Right renal pelvis (tissue), 4 donors: ENCODE measurements around the gene KAT8. TPM values are rescaled to one million over a fixed set of nuclear protein-coding genes. Genes with fewer than 3 reads are reported as not detected.

Experiments
- DNase-seq, 4 donors: peaks; one replicate each; pipeline ENCODE4 v3.0.0-alpha.2; 2013; ENCODE audit warnings: low read depth in 4 of 4, low spot score in 3 of 4, missing footprints in 1 of 4
- polyA plus RNA-seq, 4 donors: library from polyadenylated mRNA; unstranded; fragments of 120-200 nt; gene quantifications; one replicate each; pipeline ENCODE4 v1.2.1, GENCODE V29; 2013; ENCODE audit not compliant: insufficient read length in 4 of 4

Gene KAT8
- polyA plus RNA-seq, 4 donors, result 63.3 to 68.3 (median 67.3) TPM

DNA sequence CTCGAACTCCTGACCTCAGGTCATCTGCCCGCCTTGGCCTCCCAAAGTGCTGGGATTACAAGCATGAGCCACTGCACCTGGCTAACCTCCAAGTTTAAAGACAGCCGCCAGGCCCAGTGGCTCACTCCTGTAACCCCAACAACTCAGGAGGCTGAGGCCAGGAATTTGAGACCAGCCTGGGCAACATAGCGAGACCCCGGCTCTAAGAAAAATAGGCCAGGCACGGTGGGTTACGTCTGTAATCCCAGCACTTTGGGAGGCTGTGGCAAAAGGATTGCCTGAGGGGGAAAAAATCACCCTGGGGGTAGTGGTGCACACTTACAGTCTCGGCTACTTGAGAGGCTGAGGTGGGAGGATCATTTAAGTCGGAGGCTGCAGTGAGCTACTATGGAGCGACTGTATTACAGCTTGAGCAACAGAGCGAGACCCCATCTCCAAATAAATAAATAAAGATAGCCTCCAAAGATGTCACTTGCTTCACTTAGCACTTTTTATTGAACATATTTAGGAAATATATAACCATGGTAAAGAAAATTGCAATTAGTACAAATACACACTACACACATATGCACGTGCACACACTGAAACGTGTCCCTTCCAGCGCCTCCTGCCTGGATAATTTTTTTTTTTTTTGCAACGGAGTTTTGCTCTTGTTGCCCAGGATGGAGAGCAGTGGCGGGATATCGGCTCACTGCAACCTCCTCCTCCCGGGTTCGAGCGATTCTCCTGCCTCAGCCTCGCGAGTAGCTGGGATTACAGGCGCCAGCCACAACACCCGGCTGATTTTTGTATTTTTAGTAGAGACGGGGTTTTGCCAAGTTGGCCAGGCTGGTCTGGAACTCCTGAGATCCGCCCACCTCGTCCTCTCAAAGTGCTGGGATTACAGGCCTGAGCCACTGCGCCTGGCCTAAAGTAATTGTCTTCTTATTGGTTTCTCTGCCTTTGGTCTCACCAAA, 10.7 kb upstream of the KAT8 start:
- DNase-seq, result no peak

DNA sequence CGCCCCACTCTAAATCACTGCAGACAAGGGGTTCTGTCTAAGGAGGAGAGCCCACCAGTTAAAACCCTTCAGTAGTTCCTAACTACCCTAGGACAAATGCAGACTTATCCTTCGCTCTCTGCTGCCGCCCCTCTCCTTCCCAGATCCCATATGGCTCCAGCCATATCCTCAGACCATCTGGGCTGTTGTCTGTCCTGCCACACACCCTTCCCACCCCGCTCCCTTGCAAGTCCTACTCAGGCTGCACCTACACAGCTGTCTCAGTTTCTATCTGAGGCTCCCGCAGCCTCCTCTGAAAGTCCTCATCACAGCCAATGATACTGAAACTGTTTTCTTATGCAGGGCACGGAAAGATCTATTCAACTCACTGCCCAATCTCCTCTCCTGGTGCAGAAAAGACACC, 10.0 kb upstream of the KAT8 start:
- no peak for DNase-seq

DNA sequence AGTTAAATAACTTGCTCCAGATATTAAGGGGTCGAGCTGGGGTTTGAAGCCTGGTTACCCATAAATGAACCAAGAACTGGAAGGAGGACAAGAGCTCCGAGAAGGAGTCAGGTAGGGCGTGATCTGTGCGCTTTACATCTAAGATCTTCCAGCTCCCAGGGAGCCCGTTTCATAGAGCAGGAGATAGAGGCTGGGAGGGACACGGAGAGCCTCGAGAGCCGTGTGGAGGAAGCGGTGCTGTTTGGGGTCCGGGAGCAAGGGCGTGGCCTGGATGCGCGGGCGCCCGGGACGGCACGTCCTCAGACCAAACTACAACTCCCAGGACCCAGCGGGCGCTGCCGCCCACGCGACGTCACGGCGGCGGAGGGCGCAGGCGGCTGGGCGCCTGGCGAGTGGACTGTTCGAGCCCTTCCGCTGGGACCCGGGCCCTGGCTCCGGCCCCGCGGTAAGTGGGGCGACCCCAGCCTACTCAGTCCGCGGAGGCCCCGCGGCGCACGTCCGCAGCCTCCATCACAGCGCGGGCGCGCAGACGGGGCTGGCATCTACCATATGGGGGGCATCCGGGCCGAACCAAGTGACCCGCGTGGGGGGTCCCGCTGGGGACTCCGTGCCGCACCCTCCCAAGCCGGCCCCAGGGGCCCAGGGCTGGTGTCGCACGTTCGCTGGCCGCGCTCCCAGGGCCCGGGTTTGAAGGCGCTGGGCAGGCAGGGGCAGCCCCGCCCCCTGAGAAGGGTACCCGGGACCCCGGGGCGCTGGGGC, 9.2 kb upstream of the KAT8 start, which contains the start of gene BCKDK:
BCKDK (plus strand) TSS at position 352 of the 759 bp plus-strand sequence. CDS start 838 bp downstream, outside the sequence.
- peak in 1 of 4 donors; percentile 51 for DNase-seq

DNA sequence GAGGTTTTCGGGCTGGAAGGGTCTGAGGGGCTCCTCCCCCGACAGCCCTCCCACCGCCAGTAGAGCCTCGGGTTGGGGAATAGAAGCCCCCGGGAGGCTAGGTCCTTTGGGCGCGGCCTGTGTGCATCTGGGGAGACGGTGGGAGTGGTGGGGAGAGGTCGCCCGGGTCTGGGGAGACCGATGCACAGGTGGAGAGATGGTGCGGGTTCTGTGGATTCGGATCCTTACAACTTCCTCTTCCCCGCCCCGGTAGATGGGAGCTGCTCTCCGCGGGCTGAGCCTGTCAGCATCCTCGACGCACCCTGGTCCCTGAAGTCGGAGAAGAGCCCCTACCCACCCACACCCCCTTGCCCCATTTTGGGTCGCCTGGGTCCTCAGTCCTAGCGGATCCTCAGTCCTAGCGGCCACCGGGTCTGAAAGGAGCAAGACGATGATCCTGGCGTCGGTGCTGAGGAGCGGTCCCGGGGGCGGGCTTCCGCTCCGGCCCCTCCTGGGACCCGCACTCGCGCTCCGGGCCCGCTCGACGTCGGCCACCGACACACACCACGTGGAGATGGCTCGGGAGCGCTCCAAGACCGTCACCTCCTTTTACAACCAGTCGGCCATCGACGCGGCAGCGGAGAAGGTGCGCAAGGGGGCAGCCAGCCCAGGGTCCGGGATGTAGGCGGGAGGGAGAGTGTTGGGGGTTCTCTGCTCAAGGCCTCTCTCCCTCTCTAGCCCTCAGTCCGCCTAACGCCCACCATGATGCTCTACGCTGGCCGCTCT, 8.5 kb upstream of the KAT8 start:
- DNase-seq, result no peak

DNA sequence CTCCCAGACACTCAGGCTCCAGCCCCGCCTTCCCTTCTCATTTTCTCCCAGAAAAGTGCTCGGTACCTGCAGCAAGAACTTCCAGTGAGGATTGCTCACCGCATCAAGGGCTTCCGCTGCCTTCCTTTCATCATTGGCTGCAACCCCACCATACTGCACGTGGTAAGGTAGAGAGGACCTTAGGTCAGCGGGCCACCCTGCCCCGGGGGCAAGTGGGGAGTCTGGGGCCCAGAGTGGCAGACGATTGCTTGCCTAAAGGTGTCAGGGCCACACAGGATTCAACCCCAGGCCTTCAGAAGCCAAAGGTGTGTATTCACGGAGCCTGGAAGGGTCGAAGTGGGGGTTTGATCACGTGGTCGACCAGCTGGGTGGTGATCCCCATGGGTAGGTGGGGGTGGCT, 7.8 kb upstream of the KAT8 start:
- DNase-seq, result no peak

DNA sequence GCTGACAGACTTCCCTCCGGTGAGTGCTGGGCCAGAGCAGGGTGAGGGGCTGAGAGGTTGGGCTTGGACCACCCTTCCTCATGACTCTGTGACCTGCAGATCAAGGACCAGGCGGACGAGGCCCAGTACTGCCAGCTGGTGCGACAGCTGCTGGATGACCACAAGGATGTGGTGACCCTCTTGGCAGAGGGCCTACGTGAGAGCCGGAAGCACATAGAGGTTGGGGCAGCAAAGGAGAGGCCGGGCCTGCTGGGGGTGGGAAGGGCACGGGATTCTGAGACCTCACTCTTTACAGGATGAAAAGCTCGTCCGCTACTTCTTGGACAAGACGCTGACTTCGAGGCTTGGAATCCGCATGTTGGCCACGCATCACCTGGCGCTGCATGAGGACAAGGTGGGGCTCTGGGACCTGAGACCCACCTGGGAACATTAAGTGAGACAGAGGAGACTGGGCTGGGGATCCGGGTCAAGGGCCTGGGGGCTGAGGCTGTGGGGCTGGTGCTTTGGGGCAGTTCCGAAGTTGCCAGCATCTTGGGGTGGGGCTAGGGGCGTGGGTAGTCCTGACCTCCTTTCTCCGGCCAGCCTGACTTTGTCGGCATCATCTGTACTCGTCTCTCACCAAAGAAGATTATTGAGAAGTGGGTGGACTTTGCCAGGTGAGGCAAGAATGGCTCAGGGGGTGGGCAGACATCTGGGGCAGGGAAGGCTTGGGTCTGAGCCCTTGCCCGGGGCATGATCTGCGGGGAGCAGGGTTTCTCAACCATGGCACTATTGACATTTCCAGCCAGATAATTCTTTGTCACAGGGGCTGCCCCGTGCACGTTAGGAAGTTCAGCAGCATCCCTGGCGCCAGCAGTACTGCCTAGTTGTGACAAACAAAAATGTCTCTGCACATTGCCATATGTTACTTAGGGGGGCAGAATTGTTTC, 7.1 kb upstream of the KAT8 start:
- no peak for DNase-seq

DNA sequence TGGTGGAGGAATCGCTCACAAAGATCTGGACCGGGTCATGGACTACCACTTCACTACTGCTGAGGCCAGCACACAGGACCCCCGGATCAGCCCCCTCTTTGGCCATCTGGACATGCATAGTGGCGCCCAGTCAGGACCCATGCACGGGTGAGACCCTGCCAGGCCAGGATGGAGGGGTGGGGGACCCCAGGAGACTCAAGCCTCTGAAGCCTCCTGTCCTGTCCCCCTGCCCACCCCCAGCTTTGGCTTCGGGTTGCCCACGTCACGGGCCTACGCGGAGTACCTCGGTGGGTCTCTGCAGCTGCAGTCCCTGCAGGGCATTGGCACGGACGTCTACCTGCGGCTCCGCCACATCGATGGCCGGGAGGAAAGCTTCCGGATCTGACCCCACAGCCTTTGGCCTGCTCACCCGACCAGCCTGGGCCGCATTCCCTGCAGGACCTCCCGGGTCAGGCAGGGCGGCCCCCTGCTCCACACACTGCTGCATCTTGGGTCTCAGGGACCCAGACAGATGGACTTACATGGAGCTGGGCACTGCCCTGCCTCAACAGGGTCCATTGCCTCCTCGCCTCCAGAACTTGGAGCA, 5.5 kb upstream of the KAT8 start:
- DNase-seq, result no peak

DNA sequence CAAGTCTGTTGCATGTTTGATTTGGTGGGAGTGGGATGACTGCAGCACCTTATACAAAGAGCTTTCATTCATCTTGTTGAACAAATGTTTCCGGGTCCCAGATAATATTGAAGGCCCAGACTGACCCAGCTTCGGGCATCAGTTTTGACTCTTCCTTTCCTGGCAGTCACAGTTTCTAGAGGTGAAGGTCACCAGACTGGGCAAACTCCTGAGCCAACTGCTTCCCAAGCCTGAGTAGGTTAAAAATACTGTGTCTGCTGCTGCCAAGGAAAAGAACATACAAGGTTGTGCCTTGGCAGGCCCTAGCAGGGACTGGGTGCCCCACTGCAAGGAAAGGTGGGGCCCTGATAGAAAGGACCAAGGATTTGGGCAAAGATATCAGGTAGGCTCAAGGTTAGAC, 4.8 kb upstream of the KAT8 start:
- DNase-seq, result no peak

DNA sequence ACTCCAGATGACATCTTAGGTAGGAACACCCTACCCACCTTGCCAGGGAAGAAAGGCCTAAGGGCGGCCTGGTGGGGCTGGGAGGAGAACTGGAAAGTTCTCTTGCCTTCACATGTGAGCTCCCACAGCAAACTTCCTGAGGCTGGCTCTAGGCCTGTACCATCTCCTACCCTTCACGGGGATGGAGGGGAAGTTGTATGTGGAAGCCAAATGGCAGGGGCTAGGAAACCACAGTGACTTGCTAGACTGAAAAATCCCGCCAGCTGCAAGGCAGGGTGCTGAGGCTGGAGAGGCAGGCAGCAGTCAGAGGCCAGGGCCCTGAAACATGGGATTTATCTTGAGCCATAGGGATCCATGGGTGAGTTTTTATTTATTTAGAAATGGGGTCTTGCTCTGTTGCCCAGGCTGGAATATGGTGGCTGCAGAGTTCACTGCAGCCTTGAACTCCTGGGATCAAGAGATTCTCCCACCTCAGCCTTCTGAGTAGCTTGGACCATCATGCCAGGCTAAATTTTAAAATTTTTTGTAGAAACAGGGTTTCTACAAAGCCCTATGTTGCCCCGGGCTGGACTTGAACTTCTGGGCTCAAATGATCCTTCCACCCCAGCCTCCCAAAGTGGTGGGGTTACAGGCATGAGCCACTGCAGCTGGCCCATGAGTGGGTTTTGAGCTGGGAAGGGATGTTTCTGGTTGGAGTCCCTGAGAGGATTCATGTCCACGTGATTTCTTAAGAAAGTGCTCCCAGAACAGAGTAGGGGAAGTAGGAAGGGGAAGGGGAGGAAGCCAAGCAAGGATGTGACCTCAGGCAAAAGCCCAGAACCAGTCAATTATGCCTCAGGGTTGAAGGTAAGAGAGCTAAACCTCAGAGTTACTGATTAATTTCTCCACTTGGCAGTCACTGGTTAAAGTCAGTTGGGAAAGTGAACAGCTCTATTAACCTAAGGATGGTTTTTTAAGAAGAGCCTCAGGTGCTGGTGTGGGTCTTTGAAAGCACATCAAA, 4.0 kb upstream of the KAT8 start:
- DNase-seq, result no peak

DNA sequence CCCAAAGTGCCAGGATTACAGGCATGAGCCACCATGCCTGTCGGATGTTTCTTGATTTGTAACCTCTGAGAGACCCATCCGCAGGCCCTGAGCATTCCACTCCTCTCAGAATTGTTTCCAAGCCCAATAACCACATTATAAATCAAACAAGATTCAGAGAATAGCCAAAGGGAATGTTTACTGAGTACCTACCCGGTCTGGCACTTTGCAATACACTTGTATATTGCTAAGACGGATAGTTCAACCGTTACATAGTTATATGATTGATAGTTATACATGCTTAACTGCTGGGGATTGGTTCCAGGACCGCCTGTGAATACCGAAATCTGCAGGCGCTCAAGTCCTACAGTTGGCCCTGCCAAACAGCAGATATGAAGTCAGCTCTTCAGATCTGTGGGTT, 3.0 kb upstream of the KAT8 start:
- no peak for DNase-seq

DNA sequence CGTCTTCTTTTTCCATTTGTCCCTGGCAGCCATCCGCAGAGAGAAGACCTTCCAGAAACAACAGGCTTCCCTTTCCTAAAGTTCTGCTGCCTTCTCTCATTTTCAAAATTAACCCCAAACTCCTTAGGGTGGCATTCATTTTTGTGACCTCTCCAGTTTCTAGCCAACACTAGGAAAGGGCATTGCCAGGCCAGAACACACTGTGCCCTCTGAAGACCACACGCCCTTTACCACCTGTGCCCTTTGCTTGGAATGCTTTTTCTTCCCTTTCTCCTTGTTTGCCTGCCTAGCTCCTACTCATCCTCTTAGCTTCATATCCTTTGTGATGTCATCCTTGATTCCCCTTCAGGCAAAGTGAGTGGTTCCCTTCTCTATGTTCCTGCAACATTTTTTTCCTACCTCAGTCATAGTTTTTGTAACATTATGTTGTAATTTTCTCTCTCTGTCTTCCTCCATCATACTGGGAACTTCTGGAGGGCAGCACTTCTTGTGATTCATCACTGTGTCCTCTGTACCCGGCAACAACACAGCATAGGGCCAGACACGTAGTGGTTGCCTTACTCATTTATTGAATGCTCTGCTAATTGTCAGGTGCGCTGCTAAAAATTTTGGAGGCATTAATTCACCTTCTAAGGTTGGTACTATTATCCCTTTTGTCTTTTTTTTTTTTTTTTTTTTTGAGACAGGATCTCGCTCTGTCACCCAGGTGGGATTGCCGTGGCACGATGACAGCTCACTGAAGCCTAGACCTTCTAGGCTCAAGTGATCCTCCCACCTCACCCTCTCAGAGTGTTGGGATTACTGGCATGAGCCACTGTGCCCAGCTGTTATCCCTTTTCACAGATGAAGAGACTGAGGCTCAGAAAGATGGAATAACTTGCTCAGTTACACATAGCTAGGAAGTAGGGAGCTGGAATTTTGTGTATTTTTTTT, 1.0 kb downstream of the KAT8 start:
- DNase-seq, result no peak

DNA sequence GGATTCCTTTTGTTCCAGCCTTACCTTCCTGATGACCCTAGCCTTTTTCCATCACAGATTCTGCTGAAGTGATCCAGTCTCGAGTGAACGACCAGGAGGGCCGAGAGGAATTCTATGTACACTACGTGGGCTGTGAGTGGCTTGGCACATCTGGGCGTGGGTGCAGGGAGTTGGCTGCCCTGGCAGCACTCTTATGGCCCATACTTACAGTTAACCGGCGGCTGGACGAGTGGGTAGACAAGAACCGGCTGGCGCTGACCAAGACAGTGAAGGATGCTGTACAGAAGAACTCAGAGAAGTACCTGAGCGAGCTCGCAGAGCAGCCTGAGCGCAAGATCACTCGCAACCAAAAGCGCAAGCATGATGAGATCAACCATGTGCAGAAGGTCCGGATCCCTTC, 2.7 kb downstream of the KAT8 start:
- DNase-seq, result no peak

DNA sequence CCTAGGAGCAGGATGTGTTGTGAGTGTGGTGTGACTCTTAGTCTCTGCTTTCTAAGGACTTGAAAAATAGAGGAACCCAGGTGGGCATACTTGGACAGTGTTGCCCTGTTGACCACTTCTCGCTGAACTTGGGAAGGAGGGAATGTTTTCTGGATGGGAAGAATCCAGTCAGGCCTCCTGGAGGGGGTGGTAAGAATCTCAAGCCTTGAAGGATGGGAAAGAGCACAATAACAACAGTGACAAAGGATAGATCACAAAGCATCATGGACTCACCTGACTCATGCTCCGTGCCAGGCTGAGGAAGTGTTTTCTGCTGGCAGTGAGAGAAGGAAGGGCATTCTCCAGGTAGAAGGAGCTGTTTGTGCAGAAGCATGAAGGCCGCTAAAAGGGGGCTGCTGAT, 8.4 kb downstream of the KAT8 start:
- no peak for DNase-seq

DNA sequence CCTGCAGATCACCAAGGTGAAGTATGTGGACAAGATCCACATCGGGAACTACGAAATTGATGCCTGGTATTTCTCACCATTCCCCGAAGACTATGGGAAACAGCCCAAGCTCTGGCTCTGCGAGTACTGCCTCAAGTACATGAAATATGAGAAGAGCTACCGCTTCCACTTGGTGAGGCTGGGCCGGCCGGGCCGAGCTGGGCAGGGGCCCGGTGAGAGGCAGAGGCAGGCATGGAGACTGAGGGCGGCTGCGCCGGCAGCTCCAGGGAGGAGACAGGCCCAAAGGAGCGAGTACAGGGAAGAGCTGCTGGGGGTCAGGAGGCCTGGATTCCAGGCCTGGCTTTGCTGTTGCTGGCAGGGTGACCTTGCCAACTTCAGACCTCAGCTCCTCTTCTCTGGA, 9.7 kb downstream of the KAT8 start:
- no peak for DNase-seq

DNA sequence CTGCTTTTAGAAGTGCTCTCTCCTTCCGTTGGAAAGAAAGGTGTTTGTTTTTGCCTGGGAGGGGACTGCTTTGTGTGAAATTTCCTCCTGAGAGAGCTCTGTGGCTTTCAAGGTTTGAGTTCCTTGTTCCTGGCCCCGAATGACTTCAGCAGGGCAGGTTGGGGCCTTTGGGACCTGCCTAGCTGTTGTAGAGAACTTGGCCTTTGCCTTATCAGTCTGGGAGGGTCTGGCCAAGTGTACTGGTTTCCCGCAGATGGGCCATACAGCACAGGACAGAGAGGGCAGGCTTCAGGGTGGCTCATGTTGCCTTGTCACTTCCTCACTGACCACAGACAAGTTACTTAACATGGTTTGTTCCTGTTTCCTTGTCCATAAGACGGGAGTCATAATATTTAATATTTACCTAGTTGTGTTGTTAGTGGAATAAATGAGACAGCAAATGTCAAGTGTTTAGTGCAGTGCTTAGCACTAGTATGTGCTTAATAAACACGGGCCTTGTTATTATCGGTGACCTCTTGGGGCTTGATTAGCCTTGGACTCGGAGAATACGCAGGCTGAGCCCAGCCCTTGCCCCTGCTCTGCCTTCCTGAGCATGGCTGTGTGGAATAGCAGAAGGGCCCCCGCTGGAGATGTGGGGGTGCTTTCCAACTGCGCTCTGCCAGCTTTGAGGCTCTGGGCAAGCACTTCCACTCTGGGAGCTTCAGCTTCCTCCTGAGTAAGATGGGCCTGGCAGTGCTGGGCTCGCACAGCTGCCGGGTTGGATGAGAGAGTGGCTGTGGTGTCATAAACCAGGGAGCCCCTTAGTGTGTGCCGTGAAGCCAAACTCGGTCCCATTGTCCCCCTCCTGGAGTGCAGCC, 11.5 kb downstream of the KAT8 start:
- DNase-seq, result no peak
